Prostate gland (tissue), 2 donors: ENCODE data around the gene GCNT2.

ENCODE experiments used
- POLR2A ChIP-seq: fragments of 450-650 bp; IDR thresholded peaks from one replicate; pipeline ENCODE4 v1.6.1; 2016; ENCODE audit warnings: antibody characterized with exemption, mild to moderate bottlenecking
- POLR2AphosphoS5 ChIP-seq: sonication (generic); formaldehyde crosslinking; IDR thresholded peaks from one replicate; pipeline ENCODE4 v1.6.1; 2017; ENCODE audit warnings: antibody characterized with exemption
- TF ChIP-seq, protein P1 (sequence below), 4 experiments: fragments of 200-600 bp in 2 of 4; fragments of 450-650 bp in 2 of 4; sonication (generic) in 2 of 4; IDR thresholded peaks; 1 replicate in 3 of 4; 2 replicates in 1 of 4; pipeline ENCODE4 v1.5.1; 2016 to 2019; ENCODE audit warnings: antibody characterized with exemption in 4 of 4, mild to moderate bottlenecking in 2 of 4, moderate library complexity in 2 of 4

DNA sequence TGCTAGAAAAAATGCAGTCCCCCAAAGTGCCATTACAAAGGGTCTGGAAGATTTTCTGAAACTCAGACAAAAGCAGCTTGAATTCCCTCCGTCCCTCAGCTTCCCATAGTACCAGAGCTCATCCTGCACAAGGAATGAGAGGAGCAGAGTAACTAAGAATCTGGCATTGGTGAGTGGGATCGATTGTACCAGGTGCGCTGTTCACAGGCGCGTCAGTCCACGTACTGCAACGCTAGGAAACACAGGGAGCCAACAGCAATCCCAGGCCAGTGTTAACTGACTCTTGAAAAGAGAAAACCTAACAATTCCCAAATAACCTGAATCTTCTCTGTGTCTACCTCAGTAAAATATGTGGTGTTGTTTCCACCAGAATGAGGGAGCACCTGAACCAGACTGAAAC, 77.9 kb downstream of the GCNT2 start:
- TF ChIP-seq, protein P1, sequence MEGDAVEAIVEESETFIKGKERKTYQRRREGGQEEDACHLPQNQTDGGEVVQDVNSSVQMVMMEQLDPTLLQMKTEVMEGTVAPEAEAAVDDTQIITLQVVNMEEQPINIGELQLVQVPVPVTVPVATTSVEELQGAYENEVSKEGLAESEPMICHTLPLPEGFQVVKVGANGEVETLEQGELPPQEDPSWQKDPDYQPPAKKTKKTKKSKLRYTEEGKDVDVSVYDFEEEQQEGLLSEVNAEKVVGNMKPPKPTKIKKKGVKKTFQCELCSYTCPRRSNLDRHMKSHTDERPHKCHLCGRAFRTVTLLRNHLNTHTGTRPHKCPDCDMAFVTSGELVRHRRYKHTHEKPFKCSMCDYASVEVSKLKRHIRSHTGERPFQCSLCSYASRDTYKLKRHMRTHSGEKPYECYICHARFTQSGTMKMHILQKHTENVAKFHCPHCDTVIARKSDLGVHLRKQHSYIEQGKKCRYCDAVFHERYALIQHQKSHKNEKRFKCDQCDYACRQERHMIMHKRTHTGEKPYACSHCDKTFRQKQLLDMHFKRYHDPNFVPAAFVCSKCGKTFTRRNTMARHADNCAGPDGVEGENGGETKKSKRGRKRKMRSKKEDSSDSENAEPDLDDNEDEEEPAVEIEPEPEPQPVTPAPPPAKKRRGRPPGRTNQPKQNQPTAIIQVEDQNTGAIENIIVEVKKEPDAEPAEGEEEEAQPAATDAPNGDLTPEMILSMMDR (IDR thresholded peaks at IDR 0.05) = no peak
- TF ChIP-seq POLR2A (no peak), POLR2AphosphoS5 (no peak)
